Cardiac fibroblast (primary cell): ENCODE data around the gene LSMEM2.

Experiments used
- DNase-seq, 2 donors: peaks; one replicate each; pipeline versions ENCODE4 v3.0.0 to v3.0.0-alpha.2; 2010; ENCODE audit warnings: low read depth in 2 of 2
- H3K4me3 ChIP-seq, 2 donors: replicated peaks in 1 of 2; 1 replicate in 1 of 2; 2 replicates in 1 of 2; pipeline ENCODE4 v1.5.1; 2011; ENCODE audit warnings: low read depth in 2 of 2, low read length in 2 of 2, mild to moderate bottlenecking in 2 of 2, moderate library complexity in 1 of 2
- CTCF ChIP-seq: IDR thresholded peaks from one replicate; pipeline ENCODE4 v1.5.1; 2011; ENCODE audit warnings: low read depth, mild to moderate bottlenecking, low read length, inconsistent platforms

LSMEM2 gene

GRCh38 chr3:50235716-50236483 lies 43.0 kb upstream of the LSMEM2 start, which contains the start of gene GNAI2:
TSS of gene GNAI2 (plus strand) at chr3:50236204. CDS start at chr3:50236336, 132 bp downstream.
- DNase-seq, result peak; percentile 98 to 99
- no peak for TF ChIP-seq CTCF
- peak within 1 kb of the TSS; percentile 82 to 88 for H3K4me3 ChIP-seq

- no peak for DNase-seq
- peak overlapping the region; percentile 82 to 88 for H3K4me3 ChIP-seq
- no peak for TF ChIP-seq CTCF
These were observed 42.3 kb upstream of the LSMEM2 start for GRCh38 chr3:50236484-50237132.

GRCh38 chr3:50237133-50237651 lies 41.7 kb upstream of the LSMEM2 start:
- H3K4me3 ChIP-seq, result peak overlapping the region; percentile 82 to 88
- peak; percentile 54 to 70 for DNase-seq
- no peak for TF ChIP-seq CTCF

- peak; percentile 80 to 88 for DNase-seq
- no peak for TF ChIP-seq CTCF
- H3K4me3 ChIP-seq, result peak overlapping the region; percentile 82 to 88
These were observed 40.9 kb upstream of the LSMEM2 start for GRCh38 chr3:50237754-50238548.

GRCh38 chr3:50238549-50239026 lies 40.3 kb upstream of the LSMEM2 start:
- peak; percentile 5 for TF ChIP-seq CTCF
- peak in 1 of 2 donors; percentile 32 for DNase-seq
- peak overlapping the region; percentile 82 to 88 for H3K4me3 ChIP-seq

- no peak overlapping the region for H3K4me3 ChIP-seq
- no peak for DNase-seq
- no peak for TF ChIP-seq CTCF
These were observed 39.2 kb upstream of the LSMEM2 start for GRCh38 chr3:50239649-50240048.
